HG03159 (cell line): ENCODE data around the gene IGFLR1.

Experiments used
- ATAC-seq: cut with Tn5 transposase; IDR thresholded peaks from one replicate; pipeline ENCODE4 v1.9.1; 2021; ENCODE audit warnings: mild to moderate bottlenecking, moderate library complexity; ENCODE audit not compliant: unreplicated experiment

IGFLR1 gene

GRCh38 chr19:35742121-35742724 is at the start of gene IGFLR1:
TSS of gene IGFLR1 (minus strand) at chr19:35742452. CDS start at chr19:35741180, 1,272 bp downstream.
- no peak for ATAC-seq

- no peak for ATAC-seq
These were observed 49.6 kb upstream of the IGFLR1 start for GRCh38 chr19:35791814-35792279.

- ATAC-seq = no peak
These were observed 48.9 kb upstream of the IGFLR1 start for GRCh38 chr19:35790981-35791813.

- no peak for ATAC-seq
These were observed 48.0 kb upstream of the IGFLR1 start for GRCh38 chr19:35789978-35790944.

- no peak for ATAC-seq
These were observed 47.1 kb upstream of the IGFLR1 start for GRCh38 chr19:35789195-35789977.

- no peak for ATAC-seq
These were observed 46.1 kb upstream of the IGFLR1 start for GRCh38 chr19:35788205-35788960.

GRCh38 chr19:35787227-35787799 is 45.1 kb upstream of the IGFLR1 start:
- no peak for ATAC-seq

GRCh38 chr19:35786299-35787160 is 44.3 kb upstream of the IGFLR1 start:
- ATAC-seq = no peak

- no peak for ATAC-seq
These were observed 43.0 kb upstream of the IGFLR1 start for GRCh38 chr19:35785339-35785627.

- no peak for ATAC-seq
These were observed 42.5 kb upstream of the IGFLR1 start for GRCh38 chr19:35784503-35785338.

GRCh38 chr19:35783469-35784434 is 41.5 kb upstream of the IGFLR1 start:
- no peak for ATAC-seq

- no peak for ATAC-seq
These were observed 40.3 kb upstream of the IGFLR1 start for GRCh38 chr19:35782589-35782988.

- no peak for ATAC-seq
These were observed 39.4 kb upstream of the IGFLR1 start for GRCh38 chr19:35781650-35782049.

- no peak for ATAC-seq
These were observed 38.5 kb upstream of the IGFLR1 start for GRCh38 chr19:35780717-35781116.

- no peak for ATAC-seq
These were observed 37.8 kb upstream of the IGFLR1 start for GRCh38 chr19:35780058-35780457.

- ATAC-seq = no peak
These were observed 36.8 kb upstream of the IGFLR1 start for GRCh38 chr19:35779033-35779432.

- ATAC-seq = no peak
These were observed 35.7 kb upstream of the IGFLR1 start for GRCh38 chr19:35777961-35778360.
